GM23248 (cell line): ENCODE results near the gene TNNT2.

ENCODE experiments used
- EZH2 ChIP-seq: fragments of 200-600 bp; sonication (generic); IDR thresholded peaks from 2 replicates; pipeline ENCODE4 v1.6.1; 2018; ENCODE audit warnings: antibody characterized with exemption, mild to moderate bottlenecking; ENCODE audit not compliant: insufficient read depth, poor library complexity, severe bottlenecking
- EZH2phosphoT487 ChIP-seq: fragments of 200-600 bp; sonication (generic); IDR thresholded peaks from 2 replicates; pipeline ENCODE4 v1.6.1; 2018; ENCODE audit warnings: antibody characterized with exemption, moderate library complexity, mild to moderate bottlenecking, low read depth; ENCODE audit not compliant: insufficient read depth

GRCh38 chr1:201325678-201326060 lies 51.8 kb downstream of the TNNT2 start:
- no peak for TF ChIP-seq EZH2
- no peak for TF ChIP-seq EZH2phosphoT487
